GM10248 (cell line): ENCODE data around the gene RAB35.

Source experiments
- CTCF ChIA-PET: fragments of 300-600 bp; sonication (Branson Sonifier 250); formaldehyde crosslinking; extraction: SDS; loops from one replicate; lab custom pipeline; 2021; ENCODE audit warnings: antibody characterized with exemption; lab: Yijun Ruan, JAX
- POLR2A ChIA-PET: fragments of 350-650 bp; sonication (Branson Sonifier 250); formaldehyde crosslinking; extraction: SDS; loops from one replicate; lab custom pipeline; 2020; ENCODE audit warnings: antibody characterized with exemption; lab: Yijun Ruan, JAX
- DNase-seq: peaks from one replicate; pipeline ENCODE4 v3.0.0; 2012; ENCODE audit errors: extremely low spot score
- CTCF ChIP-seq: IDR thresholded peaks from 2 replicates; pipeline ENCODE4 v1.5.1; 2012; ENCODE audit warnings: mild to moderate bottlenecking, low read depth; ENCODE audit errors: extremely low read depth, missing control alignments, control extremely low read depth

The RAB35 gene

GRCh38 chr12:120072472-120073249 lies 43.9 kb downstream of the RAB35 start:
- no peak for DNase-seq
- TF ChIP-seq CTCF = no peak
- POLR2A ChIA-PET = no interaction called here
- CTCF ChIA-PET = interaction anchor here (0.6 to 2.5 kb wide), 5 partner anchors 8 to 1660 kb away, joined by 3 to 9 read pairs (median 4); no protein-coding TSS in a partner anchor

GRCh38 chr12:120071493-120072020 lies 45.0 kb downstream of the RAB35 start:
- CTCF ChIA-PET = interaction anchor here (1.6 to 2.0 kb wide), 2 partner anchors 15 to 132 kb away, joined by 4 to 7 read pairs; no protein-coding TSS in a partner anchor
- no peak for TF ChIP-seq CTCF
- DNase-seq = no peak
- POLR2A ChIA-PET = no interaction called here

GRCh38 chr12:120069278-120069677 lies 47.3 kb downstream of the RAB35 start:
- DNase-seq = no peak
- no peak for TF ChIP-seq CTCF
- ChIA-PET CTCF (interaction anchor here (1.5 to 2.1 kb wide), 2 partner anchors 9 to 18 kb away, joined by 4 to 9 read pairs; no protein-coding TSS in a partner anchor), POLR2A (no interaction called here)

GRCh38 chr12:120067901-120068300 lies 48.7 kb downstream of the RAB35 start:
- no peak for DNase-seq
- CTCF ChIA-PET = interaction anchor here (1.5 to 2.1 kb wide), 2 partner anchors 11 to 19 kb away, joined by 4 to 9 read pairs; no protein-coding TSS in a partner anchor
- TF ChIP-seq CTCF = no peak
- POLR2A ChIA-PET = no interaction called here

GRCh38 chr12:120067084-120067869 lies 49.3 kb downstream of the RAB35 start:
- ChIA-PET CTCF (no interaction called here), POLR2A (no interaction called here)
- no peak for DNase-seq
- TF ChIP-seq CTCF = no peak

GRCh38 chr12:120066341-120066740 lies 50.2 kb downstream of the RAB35 start:
- no peak for TF ChIP-seq CTCF
- no peak for DNase-seq
- CTCF ChIA-PET = interaction anchor here (1.0 kb wide), 1 partner anchor 21 kb away, joined by 3 read pairs; no protein-coding TSS in a partner anchor
- POLR2A ChIA-PET = no interaction called here
